SK-N-SH treated with all-trans-retinoic acid at 6 μM for 48 hours (cell line): ENCODE measurements around the gene ST3GAL3.

Source experiments
- ATAC-seq: fragments of 200-7000 bp; cut with Tn5 transposase; 3 replicates; pipeline ENCODE4 v1.9.1; 2020; ENCODE audit warnings: mild to moderate bottlenecking, moderate library complexity
- BACH2 ChIP-seq: fragments of 250-450 bp; sonication (Bioruptor Pico); IDR thresholded peaks from 2 replicates; pipeline ENCODE4 v1.9.0; 2021; ENCODE audit warnings: mild to moderate bottlenecking, borderline replicate concordance
- CSDC2 ChIP-seq: fragments of 250-450 bp; sonication (Bioruptor Pico); IDR thresholded peaks from 2 replicates; pipeline ENCODE4 v1.5.0; 2020; ENCODE audit warnings: mild to moderate bottlenecking, moderate library complexity
- ESRRG ChIP-seq: fragments of 250-450 bp; sonication (Bioruptor Pico); IDR thresholded peaks from 2 replicates; pipeline ENCODE4 v1.6.1; 2021; ENCODE audit warnings: mild to moderate bottlenecking
- GLIS3 ChIP-seq: fragments of 250-450 bp; sonication (Bioruptor Pico); IDR thresholded peaks from 2 replicates; pipeline ENCODE4 v1.5.0; 2020; ENCODE audit warnings: mild to moderate bottlenecking, moderate library complexity
- OSR1 ChIP-seq: fragments of 250-450 bp; sonication (Bioruptor Pico); IDR thresholded peaks from 2 replicates; pipeline ENCODE4 v1.8.0; 2022; ENCODE audit warnings: moderate library complexity, mild to moderate bottlenecking, inconsistent platforms
- PPARA ChIP-seq: fragments of 250-450 bp; sonication (Bioruptor Pico); IDR thresholded peaks from 2 replicates; pipeline ENCODE4 v1.5.0; 2020; ENCODE audit warnings: mild to moderate bottlenecking, borderline replicate concordance
- RARB ChIP-seq: fragments of 250-450 bp; sonication (Bioruptor Pico); IDR thresholded peaks from 2 replicates; pipeline ENCODE4 v1.8.0; 2021; ENCODE audit warnings: mild to moderate bottlenecking, moderate library complexity
- SNAI2 ChIP-seq: fragments of 250-450 bp; sonication (Bioruptor Pico); IDR thresholded peaks from 2 replicates; pipeline ENCODE4 v1.5.0; 2020; ENCODE audit warnings: mild to moderate bottlenecking, moderate library complexity
- TCF4 ChIP-seq: fragments of 250-450 bp; sonication (Bioruptor Pico); IDR thresholded peaks from 2 replicates; pipeline ENCODE4 v1.8.0; 2021; ENCODE audit warnings: mild to moderate bottlenecking, moderate library complexity, borderline replicate concordance
- TOX ChIP-seq: fragments of 250-450 bp; sonication (Bioruptor Pico); IDR thresholded peaks from 2 replicates; pipeline ENCODE4 v1.8.0; 2021; ENCODE audit warnings: mild to moderate bottlenecking, moderate library complexity, borderline replicate concordance
- ZC3H10 ChIP-seq: fragments of 250-450 bp; sonication (Bioruptor Pico); IDR thresholded peaks from 2 replicates; pipeline ENCODE4 v1.5.1; 2021; ENCODE audit warnings: mild to moderate bottlenecking, moderate library complexity
- ZFP3 ChIP-seq: fragments of 250-450 bp; sonication (Bioruptor Pico); IDR thresholded peaks from 2 replicates; pipeline ENCODE4 v1.5.0; 2020; ENCODE audit warnings: mild to moderate bottlenecking, moderate library complexity
- ZFP30 ChIP-seq: fragments of 450-650 bp; formaldehyde crosslinking; IDR thresholded peaks from 2 replicates; pipeline ENCODE4 v1.5.0; 2022; ENCODE audit warnings: mild to moderate bottlenecking, moderate library complexity
- ZNF565 ChIP-seq: fragments of 450-650 bp; formaldehyde crosslinking; conservative IDR thresholded peaks from 2 replicates; pipeline ENCODE4 v1.5.0; 2020; ENCODE audit warnings: low read depth, mild to moderate bottlenecking, moderate library complexity
- ZNF70 ChIP-seq: fragments of 450-650 bp; formaldehyde crosslinking; IDR thresholded peaks from 2 replicates; pipeline ENCODE4 v1.5.0; 2020; ENCODE audit warnings: mild to moderate bottlenecking, moderate library complexity
- ZNF8 ChIP-seq: fragments of 450-650 bp; formaldehyde crosslinking; IDR thresholded peaks from 2 replicates; pipeline ENCODE4 v1.5.0; 2020; ENCODE audit warnings: mild to moderate bottlenecking, moderate library complexity
- TF ChIP-seq, protein P1 (sequence below): fragments of 250-450 bp; sonication (Bioruptor Pico); IDR thresholded peaks from 2 replicates; pipeline ENCODE4 v1.5.0; 2020; ENCODE audit warnings: mild to moderate bottlenecking, moderate library complexity
- TF ChIP-seq, protein P2 (sequence below): fragments of 250-450 bp; sonication (Bioruptor Pico); IDR thresholded peaks from 2 replicates; pipeline ENCODE4 v1.5.1; 2021; ENCODE audit warnings: mild to moderate bottlenecking, moderate library complexity
- TF ChIP-seq, protein P3 (sequence below): fragments of 250-450 bp; sonication (Bioruptor Pico); IDR thresholded peaks from 2 replicates; pipeline ENCODE4 v1.8.0; 2021; ENCODE audit warnings: low read depth, mild to moderate bottlenecking, moderate library complexity, borderline replicate concordance

Gene ST3GAL3

DNA sequence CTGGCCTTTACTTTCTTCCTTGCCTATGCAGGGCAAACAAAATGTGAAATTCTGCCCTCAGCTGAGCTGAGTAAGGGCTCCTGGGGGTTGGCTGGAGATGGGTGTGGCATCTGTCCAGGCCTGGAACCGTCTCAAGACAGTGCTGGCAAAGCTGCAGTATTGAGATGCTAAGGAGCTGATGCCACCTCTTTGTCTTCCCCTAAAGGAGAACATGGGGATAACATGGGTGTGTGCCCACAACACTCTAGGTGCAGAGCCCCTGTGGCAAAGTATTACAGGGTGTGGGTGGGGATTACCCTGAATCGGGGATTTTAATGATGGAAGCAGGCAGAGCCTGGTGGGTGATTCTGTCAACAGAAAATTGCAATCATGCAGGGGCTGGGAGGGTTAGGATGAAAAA is 2.5 kb upstream of the ST3GAL3 start:
- TF ChIP-seq, protein P1, sequence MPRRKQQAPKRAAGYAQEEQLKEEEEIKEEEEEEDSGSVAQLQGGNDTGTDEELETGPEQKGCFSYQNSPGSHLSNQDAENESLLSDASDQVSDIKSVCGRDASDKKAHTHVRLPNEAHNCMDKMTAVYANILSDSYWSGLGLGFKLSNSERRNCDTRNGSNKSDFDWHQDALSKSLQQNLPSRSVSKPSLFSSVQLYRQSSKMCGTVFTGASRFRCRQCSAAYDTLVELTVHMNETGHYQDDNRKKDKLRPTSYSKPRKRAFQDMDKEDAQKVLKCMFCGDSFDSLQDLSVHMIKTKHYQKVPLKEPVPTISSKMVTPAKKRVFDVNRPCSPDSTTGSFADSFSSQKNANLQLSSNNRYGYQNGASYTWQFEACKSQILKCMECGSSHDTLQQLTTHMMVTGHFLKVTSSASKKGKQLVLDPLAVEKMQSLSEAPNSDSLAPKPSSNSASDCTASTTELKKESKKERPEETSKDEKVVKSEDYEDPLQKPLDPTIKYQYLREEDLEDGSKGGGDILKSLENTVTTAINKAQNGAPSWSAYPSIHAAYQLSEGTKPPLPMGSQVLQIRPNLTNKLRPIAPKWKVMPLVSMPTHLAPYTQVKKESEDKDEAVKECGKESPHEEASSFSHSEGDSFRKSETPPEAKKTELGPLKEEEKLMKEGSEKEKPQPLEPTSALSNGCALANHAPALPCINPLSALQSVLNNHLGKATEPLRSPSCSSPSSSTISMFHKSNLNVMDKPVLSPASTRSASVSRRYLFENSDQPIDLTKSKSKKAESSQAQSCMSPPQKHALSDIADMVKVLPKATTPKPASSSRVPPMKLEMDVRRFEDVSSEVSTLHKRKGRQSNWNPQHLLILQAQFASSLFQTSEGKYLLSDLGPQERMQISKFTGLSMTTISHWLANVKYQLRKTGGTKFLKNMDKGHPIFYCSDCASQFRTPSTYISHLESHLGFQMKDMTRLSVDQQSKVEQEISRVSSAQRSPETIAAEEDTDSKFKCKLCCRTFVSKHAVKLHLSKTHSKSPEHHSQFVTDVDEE (CRISPR knock-in tag): no peak
- TF ChIP-seq CSDC2 (CRISPR knock-in tag) (no peak), PPARA (no peak), ZNF565 (CRISPR knock-in tag) (no peak), TOX (CRISPR knock-in tag) (no peak)
- TF ChIP-seq, protein P2, sequence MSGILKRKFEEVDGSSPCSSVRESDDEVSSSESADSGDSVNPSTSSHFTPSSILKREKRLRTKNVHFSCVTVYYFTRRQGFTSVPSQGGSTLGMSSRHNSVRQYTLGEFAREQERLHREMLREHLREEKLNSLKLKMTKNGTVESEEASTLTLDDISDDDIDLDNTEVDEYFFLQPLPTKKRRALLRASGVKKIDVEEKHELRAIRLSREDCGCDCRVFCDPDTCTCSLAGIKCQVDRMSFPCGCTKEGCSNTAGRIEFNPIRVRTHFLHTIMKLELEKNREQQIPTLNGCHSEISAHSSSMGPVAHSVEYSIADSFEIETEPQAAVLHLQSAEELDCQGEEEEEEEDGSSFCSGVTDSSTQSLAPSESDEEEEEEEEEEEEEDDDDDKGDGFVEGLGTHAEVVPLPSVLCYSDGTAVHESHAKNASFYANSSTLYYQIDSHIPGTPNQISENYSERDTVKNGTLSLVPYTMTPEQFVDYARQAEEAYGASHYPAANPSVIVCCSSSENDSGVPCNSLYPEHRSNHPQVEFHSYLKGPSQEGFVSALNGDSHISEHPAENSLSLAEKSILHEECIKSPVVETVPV (CRISPR knock-in tag): no peak
- TF ChIP-seq, protein P3, sequence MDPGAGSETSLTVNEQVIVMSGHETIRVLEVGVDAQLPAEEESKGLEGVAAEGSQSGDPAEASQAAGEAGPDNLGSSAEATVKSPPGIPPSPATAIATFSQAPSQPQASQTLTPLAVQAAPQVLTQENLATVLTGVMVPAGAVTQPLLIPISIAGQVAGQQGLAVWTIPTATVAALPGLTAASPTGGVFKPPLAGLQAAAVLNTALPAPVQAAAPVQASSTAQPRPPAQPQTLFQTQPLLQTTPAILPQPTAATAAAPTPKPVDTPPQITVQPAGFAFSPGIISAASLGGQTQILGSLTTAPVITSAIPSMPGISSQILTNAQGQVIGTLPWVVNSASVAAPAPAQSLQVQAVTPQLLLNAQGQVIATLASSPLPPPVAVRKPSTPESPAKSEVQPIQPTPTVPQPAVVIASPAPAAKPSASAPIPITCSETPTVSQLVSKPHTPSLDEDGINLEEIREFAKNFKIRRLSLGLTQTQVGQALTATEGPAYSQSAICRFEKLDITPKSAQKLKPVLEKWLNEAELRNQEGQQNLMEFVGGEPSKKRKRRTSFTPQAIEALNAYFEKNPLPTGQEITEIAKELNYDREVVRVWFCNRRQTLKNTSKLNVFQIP: no peak
- no peak for ATAC-seq

DNA sequence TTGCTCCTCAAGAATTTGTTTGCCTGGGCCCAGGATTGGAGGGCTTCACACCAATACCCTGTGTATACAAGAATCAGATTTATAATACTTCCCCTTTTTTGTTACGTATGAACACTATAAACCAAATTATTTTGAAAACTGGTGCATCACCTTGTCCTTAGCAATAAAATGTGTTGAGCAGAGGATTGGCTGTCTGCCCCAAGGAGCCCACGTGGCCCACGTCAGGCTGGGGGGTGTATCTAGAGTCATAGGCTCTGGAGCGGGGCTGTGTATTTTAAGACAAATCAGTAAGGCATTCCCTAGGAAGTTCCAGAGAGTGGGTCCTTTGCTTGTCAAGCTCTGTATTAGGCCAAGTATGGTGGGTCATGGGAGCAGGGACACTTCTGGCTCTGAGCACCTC is 2.0 kb upstream of the ST3GAL3 start:
- TF ChIP-seq ZFP3 (CRISPR knock-in tag): no peak
- no peak for TF ChIP-seq ZFP30 (CRISPR knock-in tag)
- TF ChIP-seq ZNF565 (CRISPR knock-in tag): no peak
- TF ChIP-seq ZC3H10 (CRISPR knock-in tag): no peak
- TF ChIP-seq ZNF70 (CRISPR knock-in tag): no peak
- TF ChIP-seq, protein P3: no peak
- TF ChIP-seq, protein P1 (CRISPR knock-in tag): no peak
- no peak for TF ChIP-seq BACH2 (CRISPR knock-in tag)
- TF ChIP-seq OSR1 (CRISPR knock-in tag): no peak
- no peak for TF ChIP-seq RARB
- no peak for TF ChIP-seq TCF4 (CRISPR knock-in tag)
- TF ChIP-seq ZNF8 (CRISPR knock-in tag): no peak
- no peak for ATAC-seq

DNA sequence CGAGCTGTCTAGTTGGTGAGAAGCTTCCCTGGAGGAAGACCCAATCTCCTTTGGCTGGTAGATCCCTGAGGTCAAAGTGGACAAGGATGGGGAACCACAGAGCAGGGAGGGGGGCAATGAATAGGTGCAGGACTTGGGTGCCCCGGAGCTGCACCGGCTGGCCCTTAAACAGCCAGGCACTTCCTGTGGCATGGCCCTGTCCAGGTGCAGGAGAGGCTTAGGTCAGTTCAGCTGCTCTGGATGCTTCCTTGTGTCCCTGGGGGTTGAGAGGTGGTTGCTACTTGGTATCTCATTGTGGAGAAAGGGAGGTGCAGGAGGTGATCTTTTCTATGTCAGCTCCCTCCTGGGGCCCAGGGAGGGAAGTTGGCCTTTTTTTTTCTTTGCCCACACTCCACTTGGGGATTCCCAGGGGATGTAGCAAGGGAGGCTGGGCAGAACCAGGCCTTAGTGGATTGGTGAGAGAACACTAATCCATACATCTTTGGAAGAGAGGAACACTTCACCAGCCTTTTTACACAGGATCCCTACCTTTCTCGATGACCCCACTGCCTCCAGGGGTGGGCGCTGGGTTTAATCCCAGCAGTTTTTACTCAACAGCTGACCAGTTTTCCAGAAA is 1.2 kb upstream of the ST3GAL3 start:
- ATAC-seq: no peak
- TF ChIP-seq BACH2 (CRISPR knock-in tag) (no peak), RARB (no peak), PPARA (no peak), ESRRG (CRISPR knock-in tag) (no peak), SNAI2 (CRISPR knock-in tag) (no peak), GLIS3 (CRISPR knock-in tag) (no peak), ZFP3 (CRISPR knock-in tag) (no peak), ZFP30 (CRISPR knock-in tag) (no peak), ZC3H10 (CRISPR knock-in tag) (no peak)
- TF ChIP-seq, protein P1 (CRISPR knock-in tag): no peak
- TF ChIP-seq, protein P3: no peak
